Right cardiac atrium (tissue), 5 donors: Measurements from ENCODE around the gene ST7. TPM values are rescaled to one million over a fixed set of nuclear protein-coding genes. Genes with fewer than 3 reads are reported as not detected.

Source experiments
- ATAC-seq, 2 donors: fragments of 200-7000 bp; cut with Tn5 transposase; one replicate each; pipeline versions ENCODE4 v1.8.0 to v1.9.1; 2020; ENCODE audit warnings: moderate library complexity in 2 of 2, mild to moderate bottlenecking in 1 of 2
- DNase-seq, 3 donors: peaks; one replicate each; pipeline ENCODE4 v3.0.0-alpha.2; 2020
- H3K27ac ChIP-seq: one replicate; pipeline ENCODE4 v1.5.1; 2013; ENCODE audit warnings: mild to moderate bottlenecking, low read length, control low read depth, moderate library complexity
- H3K27me3 ChIP-seq: one replicate; pipeline ENCODE4 v1.6.1; 2013; ENCODE audit not compliant: control insufficient read depth, insufficient read depth
- H3K4me1 ChIP-seq: one replicate; pipeline ENCODE4 v1.6.1; 2013; ENCODE audit warnings: low read length; ENCODE audit not compliant: control insufficient read depth, insufficient read depth
- H3K4me3 ChIP-seq: one replicate; pipeline ENCODE4 v1.5.1; 2013; ENCODE audit warnings: low read length, control low read depth
- H3K9me3 ChIP-seq: one replicate; pipeline ENCODE4 v1.6.1; 2013; ENCODE audit warnings: low read length; ENCODE audit not compliant: control insufficient read depth
- WGBS: extraction: QIAGEN DNeasy Blood & Tissue Kit; methylation state at CpG from one replicate; pipeline ENCODE4 v1.1.7; 2013; 5-methylcytosine and 5-hydroxymethylcytosine counted together
- intact Hi-C, 4 donors: fragments of 100-400 bp; cut with DNase I; formaldehyde crosslinking; loops; one replicate each; pipeline versions ENCODE4 v1.11.0 to v1.14.0; 2022 to 2023
- polyA plus RNA-seq: library from polyadenylated mRNA; stranded (reverse); fragments of 200-250 nt; gene quantifications from one replicate; pipeline ENCODE4 v1.2.3, GENCODE V29; 2013
- total RNA-seq, 4 donors: library from RNA; stranded (reverse); fragmentation: NEBNext Ultra II Directional; extraction: Animal tissue kit (Norgen Biotek cat#: 25700); gene quantifications; one replicate each; pipeline ENCODE4 v1.2.1, GENCODE V29; 2021
- donor health status: healthy with polysubstance abuse.
- donor health status: DM: no; HTN: yes; CAD: no.
- donor health status: DM: no; HTN: no; CAD: no.
- donor health status: DM: no; HTN: yes; CAD: no; lungs with severe emphysema.
- donor health status: DM: yes; HTN: yes; CAD: no.

Gene ST7
- total and polyA plus RNA-seq, 5 donors, result 25.0 to 36.8 (median 35.8) TPM

DNA sequence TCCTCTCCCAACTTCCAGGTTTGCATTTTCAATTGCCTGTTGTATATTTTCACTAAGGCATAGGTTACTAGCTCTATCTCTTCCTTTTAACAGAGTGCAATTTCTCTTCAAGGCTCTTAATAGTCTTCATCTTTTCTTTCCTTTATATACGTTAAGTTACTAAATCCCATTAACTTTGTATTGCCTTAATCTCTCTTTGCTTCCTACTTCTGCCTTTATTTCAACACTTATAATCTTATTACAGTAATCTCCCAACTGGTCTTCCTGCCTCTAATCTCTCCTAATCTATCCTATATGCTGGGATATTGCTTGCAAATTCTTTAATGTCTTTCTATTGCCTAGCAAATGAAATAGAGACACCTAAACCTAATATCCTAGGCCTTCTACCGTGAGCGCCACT lies 26.1 kb downstream of the ST7 start:
- WGBS, result 94% methylated on average over 3 of the region's 3 CpGs
- Histone ChIP-seq H3K4me3 (no peak overlapping the region), H3K4me1 (no peaks in the 10 kb centered on the region), H3K27me3 (no peaks in the 10 kb centered on the region), H3K9me3 (no peaks in the 10 kb centered on the region), H3K27ac (no peak overlapping the region)
- intact Hi-C loops, result no loop called here
- ATAC-seq (no peak), DNase-seq (no peak)

DNA sequence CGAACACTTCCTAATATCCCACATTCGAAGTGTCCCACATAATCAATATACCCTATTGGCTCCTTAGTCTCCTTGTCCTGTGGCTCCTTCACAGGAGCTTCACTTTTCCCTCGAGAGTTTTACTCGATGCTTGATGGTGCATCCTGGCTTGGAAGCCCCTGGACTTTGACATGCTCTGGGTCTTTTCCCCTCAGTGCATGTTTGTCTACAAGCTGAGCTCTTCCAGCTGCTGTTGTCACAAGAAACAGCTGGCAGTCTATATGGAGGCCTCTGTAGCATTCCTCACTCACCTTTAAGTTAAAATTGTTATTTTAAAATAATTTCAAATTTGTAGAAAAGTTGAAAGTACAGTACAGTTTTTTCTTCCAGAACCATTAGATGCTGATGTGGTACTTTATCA lies 27.1 kb downstream of the ST7 start:
- no peak for DNase-seq
- H3K27me3 ChIP-seq, result no peaks in the 10 kb centered on the region
- H3K27ac ChIP-seq, result no peak overlapping the region
- no peaks in the 10 kb centered on the region for H3K9me3 ChIP-seq
- no peak overlapping the region for H3K4me3 ChIP-seq
- no peaks in the 10 kb centered on the region for H3K4me1 ChIP-seq
- no peak for ATAC-seq
- intact Hi-C loops, result loop anchor here in 2 of 4 donors (5.0 to 10.0 kb wide), 3 partner anchors 46 to 144 kb away; no protein-coding TSS in a partner anchor
- WGBS, result 78% methylated on average over 4 of the region's 4 CpGs

DNA sequence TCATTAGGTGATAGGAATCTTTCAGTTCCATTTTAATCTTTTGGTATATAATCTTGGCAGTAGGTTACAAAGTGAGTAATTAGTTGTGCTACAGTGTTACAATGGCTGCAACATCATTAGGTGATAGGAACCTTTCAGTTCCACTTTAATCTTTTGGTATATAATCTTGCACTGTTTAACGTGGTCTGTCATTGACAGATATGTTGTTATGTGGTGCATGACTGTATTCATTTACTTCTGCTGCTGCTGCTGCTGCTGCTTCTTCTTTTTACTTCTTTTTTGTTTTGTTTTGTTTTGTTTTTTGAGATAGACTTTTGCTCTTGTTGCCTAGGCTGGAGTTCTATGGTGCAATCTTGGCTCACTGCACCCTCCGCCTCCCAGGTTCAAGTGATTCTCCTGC lies 28.6 kb downstream of the ST7 start:
- no peak overlapping the region for H3K27ac ChIP-seq
- WGBS, result 74% methylated on average over 2 of the region's 2 CpGs
- intact Hi-C loops, result loop anchor here in 2 of 4 donors (5.0 to 10.0 kb wide), 3 partner anchors 47 to 143 kb away; no protein-coding TSS in a partner anchor
- no peaks in the 10 kb centered on the region for H3K27me3 ChIP-seq
- ATAC-seq (no peak), DNase-seq (no peak)
- H3K4me3 ChIP-seq, result no peak overlapping the region
- H3K9me3 ChIP-seq, result no peaks in the 10 kb centered on the region
- no peaks in the 10 kb centered on the region for H3K4me1 ChIP-seq

DNA sequence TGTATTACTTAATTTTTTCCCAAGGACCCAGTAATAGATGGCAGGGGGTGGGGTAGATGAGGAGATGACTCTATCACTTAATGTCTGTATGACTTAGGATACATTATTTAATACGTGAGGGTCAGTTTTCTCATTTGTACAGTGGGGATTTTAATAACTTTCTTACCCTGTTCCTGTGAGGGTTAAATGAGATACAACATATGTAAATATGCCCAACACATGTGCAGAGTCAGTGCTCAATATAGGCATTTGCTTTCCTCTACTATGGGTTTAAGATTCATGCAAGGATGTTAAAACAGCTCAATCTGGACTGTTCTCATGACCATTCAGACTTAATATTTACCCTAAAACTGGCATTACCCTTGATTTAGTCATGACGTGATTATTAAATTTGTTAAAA lies 31.2 kb downstream of the ST7 start:
- no peak overlapping the region for H3K4me3 ChIP-seq
- no peak for DNase-seq
- 70% methylated on average over 2 of the region's 2 CpGs for WGBS
- no peaks in the 10 kb centered on the region for H3K27me3 ChIP-seq
- intact Hi-C loops, result loop anchor here in 2 of 4 donors (5.0 to 10.0 kb wide), 3 partner anchors 50 to 140 kb away; no protein-coding TSS in a partner anchor
- no peaks in the 10 kb centered on the region for H3K4me1 ChIP-seq
- H3K27ac ChIP-seq, result no peak overlapping the region
- H3K9me3 ChIP-seq, result no peaks in the 10 kb centered on the region
- no peak for ATAC-seq

DNA sequence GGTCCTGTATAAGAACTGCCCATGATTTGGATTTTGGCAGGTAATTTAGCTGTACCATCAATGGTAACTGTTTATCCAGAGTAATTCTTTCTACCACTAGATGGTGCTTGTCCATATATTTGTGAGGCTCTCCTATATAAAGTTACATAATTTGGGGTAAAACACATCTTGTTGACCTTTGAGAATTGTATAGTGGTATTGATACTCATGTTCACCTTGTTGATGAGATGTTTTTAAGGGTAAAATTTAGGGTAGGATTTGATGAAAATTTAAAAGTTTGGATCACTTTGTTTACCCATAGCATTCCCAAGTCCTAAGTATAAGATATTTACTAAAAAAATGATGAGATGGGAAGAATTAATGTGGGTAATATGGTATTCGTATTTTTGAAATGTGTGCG lies 31.6 kb downstream of the ST7 start:
- Histone ChIP-seq H3K4me1 (no peaks in the 10 kb centered on the region), H3K27ac (no peak overlapping the region), H3K27me3 (no peaks in the 10 kb centered on the region), H3K9me3 (no peaks in the 10 kb centered on the region), H3K4me3 (no peak overlapping the region)
- 68% methylated on average over 2 of the region's 2 CpGs for WGBS
- ATAC-seq (peak; percentile 43 to 52), DNase-seq (no peak)
- intact Hi-C loops, result loop anchor here (5.0 to 10.0 kb wide), 3 partner anchors 50 to 140 kb away; no protein-coding TSS in a partner anchor

DNA sequence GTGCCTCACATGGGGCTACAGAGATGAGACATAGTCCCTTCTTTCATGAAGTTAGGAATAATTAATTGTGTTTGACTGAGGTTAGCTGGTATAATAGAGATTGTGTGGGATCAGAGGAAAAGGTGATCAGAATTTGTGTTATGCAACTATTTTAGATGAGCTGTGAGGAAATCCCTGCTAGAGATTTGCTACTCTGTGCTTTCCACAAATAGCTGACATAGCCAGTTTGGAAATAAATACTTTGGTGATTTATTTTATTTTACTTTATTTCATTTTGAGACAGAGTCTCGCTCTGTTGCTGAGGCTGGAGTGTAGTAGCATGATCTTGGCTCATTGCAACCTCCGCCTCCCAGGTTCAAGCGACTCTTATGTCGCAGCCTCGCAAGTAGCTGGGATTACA lies 32.3 kb downstream of the ST7 start:
- ATAC-seq (no peak), DNase-seq (no peak)
- 96% methylated on average over 5 of the region's 5 CpGs for WGBS
- no peaks in the 10 kb centered on the region for H3K27me3 ChIP-seq
- H3K27ac ChIP-seq, result no peak overlapping the region
- intact Hi-C loops, result loop anchor here (5.0 to 10.0 kb wide), 3 partner anchors 51 to 139 kb away; no protein-coding TSS in a partner anchor
- H3K4me3 ChIP-seq, result no peak overlapping the region
- H3K4me1 ChIP-seq, result no peaks in the 10 kb centered on the region
- H3K9me3 ChIP-seq, result no peaks in the 10 kb centered on the region

DNA sequence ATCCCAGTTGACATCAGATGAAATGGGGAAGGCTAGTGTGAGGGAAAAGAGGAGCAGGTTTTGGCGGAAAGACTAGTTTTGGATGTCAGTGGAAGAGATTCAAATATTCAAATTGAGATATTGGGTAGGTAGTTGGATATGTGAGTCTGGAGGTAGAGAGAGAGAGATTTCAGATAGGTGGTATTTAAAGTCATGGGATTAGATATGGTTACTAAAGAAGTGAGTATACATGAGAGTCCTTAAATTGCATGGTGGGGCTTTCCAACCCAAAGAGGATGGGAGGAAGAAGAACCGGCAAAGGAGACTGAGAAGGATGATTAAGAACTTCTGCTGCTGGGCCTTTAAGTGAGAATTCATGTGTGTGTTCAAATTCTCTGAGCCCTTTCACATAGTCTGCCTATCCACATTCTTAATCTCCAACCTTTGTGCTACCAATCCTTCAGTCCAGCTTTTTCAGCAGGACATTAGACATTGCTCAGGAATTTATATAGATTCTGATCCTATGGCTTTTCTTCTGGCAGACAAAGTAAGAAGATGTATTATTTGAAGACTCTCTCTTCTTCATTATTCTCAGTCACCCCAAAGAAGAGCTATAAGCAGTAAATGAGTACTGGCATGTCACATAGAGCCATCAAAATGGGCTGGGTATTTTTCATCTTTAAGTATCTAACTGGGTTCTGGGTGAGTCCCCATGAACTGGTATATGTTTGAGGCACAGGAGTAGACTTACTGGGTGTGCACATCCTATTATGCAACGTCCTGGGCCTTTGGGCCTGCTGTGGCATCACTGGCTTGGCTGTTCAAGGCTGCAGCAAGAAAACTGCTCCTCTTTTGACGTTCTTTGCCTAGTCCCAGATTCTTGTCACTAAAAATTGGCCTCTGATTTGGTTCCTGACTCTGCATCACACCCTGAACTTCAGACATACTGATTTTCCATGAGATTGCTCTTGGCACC lies 33.6 kb downstream of the ST7 start:
- H3K27me3 ChIP-seq, result no peaks in the 10 kb centered on the region
- H3K27ac ChIP-seq, result no peak overlapping the region
- 67% methylated on average over 4 of the region's 4 CpGs for WGBS
- H3K4me1 ChIP-seq, result no peaks in the 10 kb centered on the region
- ATAC-seq (peak in 1 of 2 donors; percentile 54), DNase-seq (no peak)
- intact Hi-C loops, result loop anchor here (5.0 to 10.0 kb wide), 3 partner anchors 52 to 138 kb away; no protein-coding TSS in a partner anchor
- H3K4me3 ChIP-seq, result no peak overlapping the region
- no peaks in the 10 kb centered on the region for H3K9me3 ChIP-seq

DNA sequence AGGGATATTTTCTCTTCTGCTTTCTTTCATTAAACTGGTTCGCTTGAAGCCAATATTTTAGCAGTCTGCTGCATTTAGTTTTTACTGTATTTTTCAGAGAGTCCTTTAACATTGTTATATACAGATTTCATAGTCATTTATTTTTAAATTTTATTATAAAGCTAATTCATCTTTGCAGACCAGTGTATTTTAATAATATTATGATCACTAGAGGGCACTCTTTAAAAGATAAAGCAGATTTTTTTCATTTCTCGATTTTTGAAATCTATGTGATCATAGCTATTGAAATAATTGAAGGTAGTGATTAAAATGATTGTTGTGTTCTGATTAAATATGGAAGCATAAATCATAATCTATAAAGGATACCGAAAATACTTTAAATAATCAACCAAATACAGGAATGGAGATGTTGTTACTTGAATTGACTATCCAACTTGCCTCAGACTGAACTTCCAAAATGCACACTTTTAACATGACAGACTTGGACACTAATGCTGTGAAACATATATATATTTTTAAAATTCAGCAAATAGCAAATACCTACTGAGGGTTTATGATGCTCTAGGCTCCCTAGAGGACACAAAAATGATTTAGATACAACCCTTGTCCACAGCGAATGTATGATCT lies 35.2 kb downstream of the ST7 start:
- H3K9me3 ChIP-seq, result no peaks in the 10 kb centered on the region
- intact Hi-C loops, result loop anchor here (5.0 to 10.0 kb wide), 3 partner anchors 54 to 136 kb away; no protein-coding TSS in a partner anchor
- H3K4me3 ChIP-seq, result no peak overlapping the region
- WGBS, result 65% methylated on average over 4 of the region's 4 CpGs
- no peak for ATAC-seq
- H3K4me1 ChIP-seq, result no peaks in the 10 kb centered on the region
- no peak overlapping the region for H3K27ac ChIP-seq
- no peaks in the 10 kb centered on the region for H3K27me3 ChIP-seq
- DNase-seq, result no peak

DNA sequence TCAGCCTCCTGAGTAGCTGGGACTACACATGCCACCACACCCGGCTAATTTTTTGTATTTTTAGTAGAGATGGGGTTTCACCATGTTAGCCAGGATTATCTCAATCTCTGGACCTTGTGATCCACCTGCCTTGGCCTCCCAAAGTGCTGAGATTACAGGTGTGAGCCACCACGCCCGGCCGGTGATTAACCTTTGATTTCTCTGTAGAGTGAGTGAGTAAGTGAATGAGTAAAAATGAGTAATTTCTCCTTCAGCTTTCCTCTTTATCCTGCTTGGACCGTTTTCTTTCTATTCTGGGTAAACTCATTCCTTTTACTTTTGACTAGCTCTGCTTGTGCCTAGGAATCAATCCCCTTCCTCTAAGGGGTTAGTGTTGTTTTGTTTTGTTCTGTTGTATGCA lies 36.8 kb downstream of the ST7 start:
- Histone ChIP-seq H3K27ac (no peak overlapping the region), H3K9me3 (no peaks in the 10 kb centered on the region), H3K27me3 (no peaks in the 10 kb centered on the region), H3K4me1 (no peaks in the 10 kb centered on the region), H3K4me3 (no peak overlapping the region)
- intact Hi-C loops, result no loop called here
- ATAC-seq (no peak), DNase-seq (no peak)
- WGBS, result 91% methylated on average over 5 of the region's 5 CpGs

DNA sequence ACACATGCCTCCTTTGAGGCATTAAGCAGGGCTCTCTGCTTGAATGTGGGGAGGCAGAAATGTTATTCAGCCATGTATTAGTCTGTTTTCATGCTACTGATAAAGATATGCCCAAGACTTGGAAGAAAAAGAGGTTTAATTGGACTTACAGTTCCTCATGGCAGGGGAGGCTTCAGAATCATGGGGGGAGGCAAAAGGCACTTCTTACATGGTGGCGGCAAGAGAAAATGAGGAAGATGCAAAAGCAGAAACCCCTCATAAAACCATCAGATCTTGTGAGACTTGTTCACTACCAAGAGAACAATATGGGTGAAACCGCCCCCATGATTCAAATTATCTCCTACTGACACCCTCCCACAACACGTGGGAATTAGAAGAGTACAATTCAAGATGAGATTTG lies 37.9 kb downstream of the ST7 start:
- H3K27me3 ChIP-seq, result no peaks in the 10 kb centered on the region
- no peak overlapping the region for H3K4me3 ChIP-seq
- H3K9me3 ChIP-seq, result no peaks in the 10 kb centered on the region
- ATAC-seq, result no peak
- intact Hi-C loops, result no loop called here
- no peak for DNase-seq
- no peak overlapping the region for H3K27ac ChIP-seq
- peaks cover 2% of the 10 kb centered on the region for H3K4me1 ChIP-seq
- 94% methylated on average over 3 of the region's 3 CpGs for WGBS

DNA sequence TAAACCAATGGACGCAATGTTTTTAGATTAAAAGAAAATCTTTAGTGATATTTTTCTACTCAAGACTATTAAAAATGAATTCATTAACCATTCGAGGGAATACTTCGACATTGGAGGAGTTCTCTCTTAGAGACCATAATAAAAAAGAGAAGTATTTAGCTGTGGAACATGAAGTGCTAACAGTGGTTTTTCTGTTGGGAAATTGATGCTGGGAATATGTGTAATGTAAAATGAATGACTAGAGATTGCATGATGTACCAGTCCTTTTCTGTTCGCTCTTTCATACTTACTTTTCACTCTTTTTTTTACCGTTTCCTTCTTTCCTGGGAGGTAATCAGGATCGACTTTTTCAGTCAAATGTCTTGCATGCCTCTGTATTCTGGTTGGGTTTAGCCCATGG lies 41.3 kb downstream of the ST7 start:
- Histone ChIP-seq H3K27me3 (no peaks in the 10 kb centered on the region), H3K4me1 (peaks cover 2% of the 10 kb centered on the region), H3K4me3 (no peak overlapping the region), H3K27ac (no peak overlapping the region), H3K9me3 (no peaks in the 10 kb centered on the region)
- intact Hi-C loops, result no loop called here
- WGBS, result 79% methylated on average over 6 of the region's 6 CpGs
- ATAC-seq (no peak), DNase-seq (no peak)
